ENCODE data around the gene TMEM54. TPM values are rescaled to one million over a fixed set of nuclear protein-coding genes. Genes with fewer than 3 reads are reported as not detected.

Gene TMEM54
- total and polyA plus RNA-seq, 2 donors (not counting 1 experiment from before 2014, with no cell fraction given): 0.13 TPM; not detected in 1

GRCh38 chr1:32898958-32899357, 2.2 kb downstream of the TMEM54 start:
- Histone ChIP-seq H3K4me2 (replicated peaks; ENCODE audit: low read depth, low read length, poor library complexity, severe bottlenecking) (no peak overlapping the region), H2AFZ (ENCODE audit: insufficient read depth, low read depth, low read length, poor library complexity, severe bottlenecking) (no peak overlapping the region), H3K9me3 (ENCODE audit: control extremely low read depth in 1 of 3, control insufficient read depth in 2 of 3, insufficient read depth in 1 of 3, low read length in 2 of 3) (peaks cover 0 to 15% (median 0%) of the 10 kb centered on the region in 3 donors), H3K36me3 (replicated peaks in 1 of 2; ENCODE audit: control extremely low read depth in 1 of 2, control insufficient read depth in 1 of 2, extremely low read depth in 1 of 2, insufficient read depth in 2 of 2, low read length in 1 of 2) (no peaks in the 10 kb centered on the region), H4K20me1 (ENCODE audit: control insufficient read depth, insufficient read depth, low read length, poor library complexity, severe bottlenecking) (no peaks in the 10 kb centered on the region), H3K27ac (ENCODE audit: low read length in 2 of 2) (no peak overlapping the region), H3K9ac (ENCODE audit: low read length) (no peak overlapping the region), H3K4me1 (ENCODE audit: control insufficient read depth in 2 of 2, insufficient read depth in 2 of 2, low read length in 2 of 2) (peaks cover 10% of the 10 kb centered on the region in 2 donors), H3K79me2 (ENCODE audit: control insufficient read depth, insufficient read depth, low read length) (no peaks in the 10 kb centered on the region), H3K27me3 (replicated peaks in 1 of 4; ENCODE audit: control extremely low read depth in 1 of 4, control insufficient read depth in 3 of 4, insufficient read depth in 4 of 4, low read length in 3 of 4) (peaks cover 0 to 55% (median 16%) of the 10 kb centered on the region in 4 experiments), H3K4me3 (ENCODE audit: control extremely low read depth in 1 of 5, extremely low read depth in 1 of 5, insufficient read depth in 1 of 5, low read depth in 2 of 5, low read length in 4 of 5) (no peak overlapping the region)
- Mint-ChIP-seq H3K27ac (no peak overlapping the region), H3K4me1 (peaks cover 11% of the 10 kb centered on the region), H3K9me3 (ENCODE audit: insufficient read depth) (no peaks in the 10 kb centered on the region), H3K4me3 (no peak overlapping the region), H3K27me3 (peaks cover 43% of the 10 kb centered on the region)
- POLR2A ChIA-PET: no interaction called here
- WGBS (ENCODE audit: insufficient coverage): 89% methylated on average over 2 of the region's 3 CpGs
- no peak for TF ChIP-seq EZH2 (IDR thresholded peaks at IDR 0.05; ENCODE audit: borderline replicate concordance, insufficient read depth, low read depth, low read length, poor library complexity, severe bottlenecking)
- TF ChIP-seq, protein P1, sequence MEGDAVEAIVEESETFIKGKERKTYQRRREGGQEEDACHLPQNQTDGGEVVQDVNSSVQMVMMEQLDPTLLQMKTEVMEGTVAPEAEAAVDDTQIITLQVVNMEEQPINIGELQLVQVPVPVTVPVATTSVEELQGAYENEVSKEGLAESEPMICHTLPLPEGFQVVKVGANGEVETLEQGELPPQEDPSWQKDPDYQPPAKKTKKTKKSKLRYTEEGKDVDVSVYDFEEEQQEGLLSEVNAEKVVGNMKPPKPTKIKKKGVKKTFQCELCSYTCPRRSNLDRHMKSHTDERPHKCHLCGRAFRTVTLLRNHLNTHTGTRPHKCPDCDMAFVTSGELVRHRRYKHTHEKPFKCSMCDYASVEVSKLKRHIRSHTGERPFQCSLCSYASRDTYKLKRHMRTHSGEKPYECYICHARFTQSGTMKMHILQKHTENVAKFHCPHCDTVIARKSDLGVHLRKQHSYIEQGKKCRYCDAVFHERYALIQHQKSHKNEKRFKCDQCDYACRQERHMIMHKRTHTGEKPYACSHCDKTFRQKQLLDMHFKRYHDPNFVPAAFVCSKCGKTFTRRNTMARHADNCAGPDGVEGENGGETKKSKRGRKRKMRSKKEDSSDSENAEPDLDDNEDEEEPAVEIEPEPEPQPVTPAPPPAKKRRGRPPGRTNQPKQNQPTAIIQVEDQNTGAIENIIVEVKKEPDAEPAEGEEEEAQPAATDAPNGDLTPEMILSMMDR (IDR thresholded peaks at IDR 0.05): no peak
- CTCF ChIA-PET: interaction anchor here (0.5 to 1.2 kb wide), 4 partner anchors 9 to 394 kb away, joined by 3 to 7 read pairs (median 6); no protein-coding TSS in a partner anchor
- intact Hi-C loops (cut with micrococcal nuclease): no loop called here
- no peak for DNase-seq
- no peak for ATAC-seq (ENCODE audit: low read depth)

GRCh38 chr1:32898056-32898455, 3.1 kb downstream of the TMEM54 start:
- TF ChIP-seq, protein P1 (IDR thresholded peaks at IDR 0.05): no peak
- no peak for TF ChIP-seq EZH2 (IDR thresholded peaks at IDR 0.05; ENCODE audit: borderline replicate concordance, insufficient read depth, low read depth, low read length, poor library complexity, severe bottlenecking)
- Mint-ChIP-seq H3K9me3 (ENCODE audit: insufficient read depth) (no peaks in the 10 kb centered on the region), H3K27me3 (peaks cover 47% of the 10 kb centered on the region), H3K4me3 (no peak overlapping the region), H3K27ac (no peak overlapping the region), H3K4me1 (peaks cover 18% of the 10 kb centered on the region)
- Histone ChIP-seq H4K20me1 (ENCODE audit: control insufficient read depth, insufficient read depth, low read length, poor library complexity, severe bottlenecking) (no peaks in the 10 kb centered on the region), H2AFZ (ENCODE audit: insufficient read depth, low read depth, low read length, poor library complexity, severe bottlenecking) (no peak overlapping the region), H3K27ac (ENCODE audit: low read length in 2 of 2) (no peak overlapping the region), H3K79me2 (ENCODE audit: control insufficient read depth, insufficient read depth, low read length) (no peaks in the 10 kb centered on the region), H3K4me1 (ENCODE audit: control insufficient read depth in 2 of 2, insufficient read depth in 2 of 2, low read length in 2 of 2) (peaks cover 18 to 19% of the 10 kb centered on the region in 2 donors), H3K36me3 (replicated peaks in 1 of 2; ENCODE audit: control extremely low read depth in 1 of 2, control insufficient read depth in 1 of 2, extremely low read depth in 1 of 2, insufficient read depth in 2 of 2, low read length in 1 of 2) (no peaks in the 10 kb centered on the region), H3K9me3 (ENCODE audit: control extremely low read depth in 1 of 3, control insufficient read depth in 2 of 3, insufficient read depth in 1 of 3, low read length in 2 of 3) (peaks cover 0 to 15% (median 0%) of the 10 kb centered on the region in 3 donors), H3K27me3 (replicated peaks in 1 of 4; ENCODE audit: control extremely low read depth in 1 of 4, control insufficient read depth in 3 of 4, insufficient read depth in 4 of 4, low read length in 3 of 4) (peaks cover 0 to 64% (median 22%) of the 10 kb centered on the region in 4 experiments), H3K9ac (ENCODE audit: low read length) (no peak overlapping the region), H3K4me3 (ENCODE audit: control extremely low read depth in 1 of 5, extremely low read depth in 1 of 5, insufficient read depth in 1 of 5, low read depth in 2 of 5, low read length in 4 of 5) (no peak overlapping the region), H3K4me2 (replicated peaks; ENCODE audit: low read depth, low read length, poor library complexity, severe bottlenecking) (no peak overlapping the region)
- no peak for ATAC-seq (ENCODE audit: low read depth)
- ChIA-PET CTCF (interaction anchor here (1.2 to 2.0 kb wide), 3 partner anchors 8 to 26 kb away, joined by 3 to 7 read pairs (median 6); no protein-coding TSS in a partner anchor), POLR2A (no interaction called here)
- no peak for DNase-seq
- 89% methylated on average over 9 of the region's 9 CpGs for WGBS (ENCODE audit: insufficient coverage)
- intact Hi-C loops (cut with micrococcal nuclease): no loop called here
